Endothelial cell of umbilical vein (primary cell): ENCODE data around the gene ERICH3. TPM values are rescaled to one million over a fixed set of nuclear protein-coding genes. Genes with fewer than 3 reads are reported as not detected.

Experiments used
- BruUV-seq: library from RNA; stranded (reverse); fragments of 400-500 nt; replicated peaks from 2 replicates; lab custom pipeline; 2021; lab: Mats Ljungman, UMichigan
- CTCF ChIA-PET: fragments of 300-600, 350-600 bp; sonication (Branson Sonifier 250); formaldehyde crosslinking; loops from one replicate; lab custom pipeline; 2021; ENCODE audit warnings: antibody characterized with exemption, inconsistent platforms; lab: Charles Lee
- POLR2A ChIA-PET: fragments of 300-600, 350-600 bp; sonication (Branson Sonifier 250); formaldehyde crosslinking; loops from one replicate; lab custom pipeline; 2021; ENCODE audit warnings: antibody characterized with exemption, inconsistent platforms; lab: Charles Lee
- DNase-seq: peaks from one replicate; pipeline ENCODE4 v3.0.0-alpha.2; 2011; ENCODE audit warnings: low read depth, low spot score
- FAIRE-seq: peaks from 2 replicates; lab custom pipeline; 2011; peaks lifted over from hg19 to GRCh38; lab: Jason Lieb, UNC
- H2AFZ ChIP-seq: 2 replicates; pipeline ENCODE4 v1.6.0; 2012; ENCODE audit warnings: low read depth, low read length, control low read depth, inconsistent platforms
- H3K27ac ChIP-seq: 2 replicates; pipeline ENCODE4 v1.5.1; 2011; ENCODE audit warnings: low read depth, mild to moderate bottlenecking, control low read depth, low read length, moderate library complexity; ENCODE audit not compliant: insufficient read depth
- H3K27me3 ChIP-seq, 2 experiments: 2 replicates each; pipeline versions ENCODE4 v1.6.0 to v1.6.1; 2011; ENCODE audit warnings: low read length in 2 of 2, mixed read lengths in 1 of 2; ENCODE audit not compliant: control insufficient read depth in 2 of 2, insufficient read depth in 2 of 2
- H3K36me3 ChIP-seq, 2 experiments: 2 replicates in 1 of 2; 3 replicates in 1 of 2; pipeline ENCODE4 v1.5.1; 2011; ENCODE audit warnings: low read length in 2 of 2, mild to moderate bottlenecking in 1 of 2, moderate library complexity in 1 of 2; ENCODE audit not compliant: control insufficient read depth in 2 of 2, insufficient read depth in 2 of 2; ENCODE audit errors: extremely low read depth in 1 of 2
- H3K4me1 ChIP-seq: 3 replicates; pipeline ENCODE4 v1.5.1; 2011; ENCODE audit warnings: mild to moderate bottlenecking, low read length; ENCODE audit not compliant: control insufficient read depth, insufficient read depth; ENCODE audit errors: extremely low read depth
- H3K4me2 ChIP-seq: 2 replicates; pipeline ENCODE4 v1.6.1; 2011; ENCODE audit warnings: low read length, control low read depth, mixed read lengths; ENCODE audit not compliant: insufficient read depth
- H3K4me3 ChIP-seq, 3 experiments: fragments of 200-600 bp in 1 of 3; sonication (generic), shearing (Covaris generic) in 1 of 3; replicated peaks in 1 of 3; 2 replicates each; pipeline ENCODE4 v1.5.1; 2011 to 2016; ENCODE audit warnings: control low read depth in 3 of 3, low read length in 3 of 3, mild to moderate bottlenecking in 2 of 3, inconsistent platforms in 1 of 3, low read depth in 1 of 3, moderate library complexity in 1 of 3; ENCODE audit not compliant: insufficient read depth in 1 of 3
- H3K79me2 ChIP-seq: 2 replicates; pipeline ENCODE4 v1.6.0; 2012; ENCODE audit warnings: low read length, inconsistent platforms; ENCODE audit not compliant: control insufficient read depth, insufficient read depth
- H3K9ac ChIP-seq: replicated peaks from 2 replicates; pipeline ENCODE3; 2011; ENCODE audit warnings: low read length, control low read depth; ENCODE audit not compliant: insufficient read depth; ENCODE audit errors: extremely low read depth
- H3K9me1 ChIP-seq: replicated peaks from 3 replicates; pipeline ENCODE4 v1.6.0; 2011; ENCODE audit warnings: mild to moderate bottlenecking, low read length; ENCODE audit not compliant: control insufficient read depth, insufficient read depth; ENCODE audit errors: extremely low read depth
- H3K9me3 ChIP-seq: replicated peaks from 2 replicates; pipeline ENCODE4 v1.5.1; 2012; ENCODE audit warnings: low read length, inconsistent platforms; ENCODE audit not compliant: control insufficient read depth, insufficient read depth
- H4K20me1 ChIP-seq: replicated peaks from 2 replicates; pipeline ENCODE3; 2011; ENCODE audit warnings: mild to moderate bottlenecking, low read length; ENCODE audit not compliant: control insufficient read depth, insufficient read depth; ENCODE audit errors: extremely low read depth
- EZH2 ChIP-seq: IDR thresholded peaks from 2 replicates; pipeline ENCODE4 v1.6.1; 2012; ENCODE audit warnings: borderline replicate concordance, low read depth, mild to moderate bottlenecking, moderate library complexity, low read length, inconsistent platforms; ENCODE audit not compliant: severe bottlenecking
- FOS ChIP-seq: IDR thresholded peaks from 2 replicates; pipeline ENCODE4 v1.6.1; 2011; ENCODE audit warnings: mild to moderate bottlenecking, low read length, moderate library complexity, borderline replicate concordance; ENCODE audit not compliant: insufficient read depth
- GATA2 ChIP-seq: IDR thresholded peaks from 2 replicates; pipeline ENCODE4 v1.7.0; 2011; ENCODE audit warnings: low read depth, mild to moderate bottlenecking, moderate library complexity, mixed read lengths, low read length; ENCODE audit not compliant: insufficient read length, insufficient read depth
- JUN ChIP-seq: IDR thresholded peaks from 2 replicates; pipeline ENCODE4 v1.6.1; 2011; ENCODE audit warnings: borderline replicate concordance, low read depth; ENCODE audit not compliant: insufficient read length, insufficient read depth
- MYC ChIP-seq: IDR thresholded peaks from one replicate; pipeline ENCODE4 v1.6.1; 2011; ENCODE audit warnings: mild to moderate bottlenecking, low read depth, low read length
- POLR2A ChIP-seq: IDR thresholded peaks from 2 replicates; pipeline ENCODE4 v1.6.1; 2012; ENCODE audit warnings: low read depth, mild to moderate bottlenecking, control low read depth, low read length
- POLR2AphosphoS5 ChIP-seq: IDR thresholded peaks from 2 replicates; pipeline ENCODE4 v1.6.1; 2012; ENCODE audit warnings: low read depth, mild to moderate bottlenecking, control low read depth, low read length, moderate library complexity; ENCODE audit not compliant: insufficient read depth
- dilution Hi-C: fragments of 300-500 bp; cut with MboI; formaldehyde crosslinking; loops from one replicate; pipeline ENCODE4 v1.15.0; 2019; ENCODE audit warnings: low sequenced_read_pairs; ENCODE audit not compliant: extremely low pct_ligation_motif_present
- intact Hi-C: fragments of 100-400 bp; cut with micrococcal nuclease; formaldehyde crosslinking; loops from one replicate; pipeline ENCODE4 v1.10.0; 2022
- polyA plus RNA-seq, 4 experiments: library from polyadenylated mRNA; depleted of rRNA in 3 of 4; stranded (reverse) in 3 of 4; unstranded in 1 of 4; fragments of >200 nt; gene quantifications; 2 replicates each; pipeline versions ENCODE4 v1.2.1 to v1.2.3, GENCODE V29; 2011 to 2012; ENCODE audit warnings: missing spikeins in 1 of 4
- total RNA-seq: library from RNA; stranded (reverse); gene quantifications from 2 replicates; pipeline ENCODE4 v1.2.3, GENCODE V29; 2021
- TF ChIP-seq, protein P1 (sequence below): IDR thresholded peaks from 2 replicates; pipeline ENCODE4 v1.6.1; 2011; ENCODE audit not compliant: insufficient read depth, insufficient read length
- TF ChIP-seq, protein P2 (sequence below), 2 donors: IDR thresholded peaks; 1 replicate in 1 of 2; 2 replicates in 1 of 2; pipeline ENCODE4 v1.5.1; 2011; ENCODE audit warnings: low read length in 2 of 2, mild to moderate bottlenecking in 2 of 2, moderate library complexity in 2 of 2, control low read depth in 1 of 2, inconsistent platforms in 1 of 2, low read depth in 1 of 2; ENCODE audit not compliant: insufficient read depth in 1 of 2; ENCODE audit errors: extremely low read depth in 1 of 2

The ERICH3 gene
- total and polyA plus RNA-seq, 2 donors (not counting 3 experiments of a cell fraction or from before 2014, with no cell fraction given) = not detected

DNA sequence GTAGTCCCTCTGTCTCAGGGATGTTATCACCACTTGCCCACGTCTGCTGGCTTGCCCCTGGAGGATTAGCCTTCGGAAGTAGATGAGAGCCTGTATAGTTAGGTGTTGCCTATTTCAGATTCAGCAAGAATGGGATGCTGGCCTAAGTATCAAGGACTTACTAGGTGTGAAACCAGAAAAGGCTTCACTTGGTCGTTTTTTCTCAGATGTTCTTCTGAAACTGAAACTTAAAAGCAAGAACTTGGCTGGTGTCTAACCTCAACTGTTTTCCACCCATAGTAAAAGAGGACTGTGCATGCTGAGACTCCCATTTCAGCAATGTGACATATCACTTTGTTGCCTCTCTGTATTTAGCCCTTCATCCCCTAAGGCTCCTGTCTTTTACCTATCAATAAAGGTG lies 94.2 kb downstream of the ERICH3 start:
- no peak overlapping the region for H2AFZ ChIP-seq
- ChIA-PET POLR2A (no interaction called here), CTCF (no interaction called here)
- no peak overlapping the region for H3K4me2 ChIP-seq
- no peaks in the 10 kb centered on the region for H3K79me2 ChIP-seq
- intact Hi-C loops (no loop called here), dilution Hi-C loops (no loop called here)
- H4K20me1 ChIP-seq = no peaks in the 10 kb centered on the region
- DNase-seq (no peak), FAIRE-seq (no peak)
- H3K4me1 ChIP-seq = no peaks in the 10 kb centered on the region
- H3K9ac ChIP-seq = no peak overlapping the region
- H3K27me3 ChIP-seq = no peaks in the 10 kb centered on the region
- H3K9me1 ChIP-seq = no peaks in the 10 kb centered on the region
- no peak overlapping the region for H3K27ac ChIP-seq
- TF ChIP-seq, protein P1, sequence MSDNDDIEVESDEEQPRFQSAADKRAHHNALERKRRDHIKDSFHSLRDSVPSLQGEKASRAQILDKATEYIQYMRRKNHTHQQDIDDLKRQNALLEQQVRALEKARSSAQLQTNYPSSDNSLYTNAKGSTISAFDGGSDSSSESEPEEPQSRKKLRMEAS = no peak
- TF ChIP-seq EZH2 = no peak
- no peak for TF ChIP-seq MYC
- TF ChIP-seq JUN = no peak
- TF ChIP-seq GATA2 = no peak
- no peak for TF ChIP-seq POLR2A
- TF ChIP-seq, protein P2, sequence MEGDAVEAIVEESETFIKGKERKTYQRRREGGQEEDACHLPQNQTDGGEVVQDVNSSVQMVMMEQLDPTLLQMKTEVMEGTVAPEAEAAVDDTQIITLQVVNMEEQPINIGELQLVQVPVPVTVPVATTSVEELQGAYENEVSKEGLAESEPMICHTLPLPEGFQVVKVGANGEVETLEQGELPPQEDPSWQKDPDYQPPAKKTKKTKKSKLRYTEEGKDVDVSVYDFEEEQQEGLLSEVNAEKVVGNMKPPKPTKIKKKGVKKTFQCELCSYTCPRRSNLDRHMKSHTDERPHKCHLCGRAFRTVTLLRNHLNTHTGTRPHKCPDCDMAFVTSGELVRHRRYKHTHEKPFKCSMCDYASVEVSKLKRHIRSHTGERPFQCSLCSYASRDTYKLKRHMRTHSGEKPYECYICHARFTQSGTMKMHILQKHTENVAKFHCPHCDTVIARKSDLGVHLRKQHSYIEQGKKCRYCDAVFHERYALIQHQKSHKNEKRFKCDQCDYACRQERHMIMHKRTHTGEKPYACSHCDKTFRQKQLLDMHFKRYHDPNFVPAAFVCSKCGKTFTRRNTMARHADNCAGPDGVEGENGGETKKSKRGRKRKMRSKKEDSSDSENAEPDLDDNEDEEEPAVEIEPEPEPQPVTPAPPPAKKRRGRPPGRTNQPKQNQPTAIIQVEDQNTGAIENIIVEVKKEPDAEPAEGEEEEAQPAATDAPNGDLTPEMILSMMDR (IDR thresholded peaks at IDR 0.05; ENCODE audit: extremely low read depth in 1 of 2, insufficient read depth in 1 of 2, low read depth in 1 of 2, low read length in 2 of 2) = no peak
- TF ChIP-seq POLR2AphosphoS5 = no peak
- TF ChIP-seq FOS = no peak
- H3K9me3 ChIP-seq = no peaks in the 10 kb centered on the region
- H3K4me3 ChIP-seq = no peak overlapping the region
- H3K36me3 ChIP-seq = no peaks in the 10 kb centered on the region
- BruUV-seq = no TSS peak
